ENCODE data around the gene RIN1.

The RIN1 gene

GRCh38 chr11:66318600-66318970 is 17.6 kb downstream of the RIN1 start:
- H3K4me3 ChIP-seq (replicated peaks; ENCODE audit: low read depth, low read length): no peak overlapping the region
- TF ChIP-seq CTCF (IDR thresholded peaks at IDR 0.05; ENCODE audit: low read length, missing control alignments): no peak
- no peak for DNase-seq (ENCODE audit: low read depth)

DNA sequence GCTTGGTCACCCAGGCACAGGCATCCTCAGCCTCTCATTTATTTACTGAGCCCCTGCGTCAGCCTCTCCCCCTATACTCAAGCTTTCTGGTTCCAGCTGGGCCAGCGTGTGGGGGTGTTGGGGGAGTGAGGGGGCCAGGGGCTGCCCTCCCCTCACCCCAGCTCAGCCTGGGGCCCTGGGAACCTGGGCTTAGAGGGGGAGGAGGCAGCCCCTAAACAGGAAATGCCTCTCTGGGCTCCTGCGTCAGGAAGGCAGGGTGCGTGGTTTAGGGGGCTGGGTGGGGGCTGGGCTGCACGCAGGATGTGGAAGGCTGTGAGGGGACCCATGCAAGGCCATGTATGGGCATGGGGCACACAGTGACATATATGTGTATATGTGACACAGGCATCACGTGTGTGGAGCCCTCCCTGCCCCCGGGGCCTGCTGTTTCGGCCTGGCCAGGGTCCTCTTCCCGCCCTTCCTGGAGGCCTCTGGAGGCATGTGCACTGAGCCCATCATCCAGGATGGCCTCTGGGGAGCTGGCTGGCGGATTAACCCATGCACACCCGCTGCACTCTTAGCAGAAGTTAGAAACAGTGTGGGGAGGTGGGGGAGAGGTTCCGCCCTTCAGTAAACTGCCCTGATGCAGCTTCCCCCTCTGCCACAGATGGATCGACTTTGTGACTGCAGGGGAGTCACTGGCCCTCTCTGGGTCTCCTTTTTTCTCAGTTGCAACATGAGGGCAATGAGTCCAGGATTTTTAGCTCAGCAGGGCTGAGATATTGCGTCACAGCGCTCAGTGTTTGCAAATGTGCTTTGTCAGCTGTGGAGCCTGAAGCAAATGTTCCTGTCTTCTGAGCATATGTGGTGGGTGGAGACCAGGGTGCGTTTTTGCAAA is 18.3 kb downstream of the RIN1 start:
- H3K4me3 ChIP-seq (replicated peaks; ENCODE audit: low read depth, low read length): no peak overlapping the region
- DNase-seq (ENCODE audit: low read depth): peak; percentile 96
- no peak for TF ChIP-seq CTCF (IDR thresholded peaks at IDR 0.05; ENCODE audit: low read length, missing control alignments)

GRCh38 chr11:66317322-66317722 is 18.9 kb downstream of the RIN1 start:
- peak overlapping the region; percentile 7 for H3K4me3 ChIP-seq (replicated peaks; ENCODE audit: low read depth, low read length)
- DNase-seq (ENCODE audit: low read depth): peak; percentile 78
- no peak for TF ChIP-seq CTCF (IDR thresholded peaks at IDR 0.05; ENCODE audit: low read length, missing control alignments)

DNA sequence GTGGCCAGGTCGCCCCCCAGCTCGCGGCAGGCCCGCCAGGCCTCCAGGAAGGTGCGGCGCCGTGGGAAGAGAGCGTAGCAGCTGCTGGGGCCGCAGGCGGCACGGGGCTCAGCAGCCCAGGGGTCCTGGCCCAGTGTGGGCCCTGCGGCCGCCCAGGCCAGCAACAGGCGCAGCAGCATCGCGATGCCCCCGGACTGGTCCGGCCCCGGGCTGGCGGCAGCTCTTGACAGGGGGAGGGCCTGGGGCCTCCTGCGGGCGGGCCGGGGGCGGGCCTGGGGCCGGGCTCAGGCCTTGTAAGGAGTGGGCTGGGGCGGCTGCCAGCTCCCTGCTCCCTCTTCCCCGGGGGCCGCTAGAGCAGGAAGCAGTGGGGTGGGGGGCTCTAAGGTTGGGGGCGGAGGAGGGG is 19.4 kb downstream of the RIN1 start, which contains the start of gene CD248:
Gene CD248 (minus strand): TSS at position 196 of the 403 bp plus-strand sequence. CDS start 17 bp downstream, at position 179.
- H3K4me3 ChIP-seq (replicated peaks; ENCODE audit: low read depth, low read length): peak within 1 kb of the TSS; percentile 60
- DNase-seq (ENCODE audit: low read depth): peak; percentile 86
- no peak for TF ChIP-seq CTCF (IDR thresholded peaks at IDR 0.05; ENCODE audit: low read length, missing control alignments)

GRCh38 chr11:66315921-66316811 is 20.1 kb downstream of the RIN1 start:
- H3K4me3 ChIP-seq (replicated peaks; ENCODE audit: low read depth, low read length): peak overlapping the region; percentile 60
- DNase-seq (ENCODE audit: low read depth): no peak
- TF ChIP-seq CTCF (IDR thresholded peaks at IDR 0.05; ENCODE audit: low read length, missing control alignments): no peak

DNA sequence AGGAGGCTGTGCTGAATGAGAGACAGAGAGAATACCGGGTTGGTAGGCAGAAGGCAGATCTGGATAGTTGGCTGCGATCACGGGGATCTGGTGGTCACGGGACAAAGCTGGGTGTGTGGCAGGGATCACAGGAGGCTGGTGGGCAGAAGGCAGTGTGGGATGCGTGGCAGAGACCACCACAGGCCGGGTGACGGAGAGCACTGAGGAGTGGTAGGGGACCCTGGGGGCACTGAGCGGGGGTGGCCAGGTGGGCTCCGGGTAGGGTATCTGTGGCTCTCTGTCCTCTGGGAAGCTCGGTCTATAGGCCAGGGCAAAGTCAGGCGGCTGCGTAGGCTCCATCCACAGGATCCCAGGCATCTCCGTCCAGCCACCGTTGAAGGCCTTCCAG is 20.7 kb downstream of the RIN1 start:
- H3K4me3 ChIP-seq (replicated peaks; ENCODE audit: low read depth, low read length): peak overlapping the region; percentile 60
- DNase-seq (ENCODE audit: low read depth): no peak
- no peak for TF ChIP-seq CTCF (IDR thresholded peaks at IDR 0.05; ENCODE audit: low read length, missing control alignments)
